ENCODE measurements around the gene CCDC157.
A peak's percentile ranks its signal among the peaks of the same experiment; 100 is the strongest.

CCDC157 gene

GRCh38 chr22:30356449-30357235, at the start of gene CCDC157, which contains the start of gene SF3A1:
Gene CCDC157 (plus strand): TSS chr22:30357007. CDS start chr22:30366001, 8,994 bp downstream.
Gene SF3A1 (minus strand): TSS chr22:30356894. CDS start chr22:30356792, 102 bp downstream.
- DNase-seq, result peak; percentile 91

GRCh38 chr22:30307041-30307574, 49.7 kb upstream of the CCDC157 start:
- DNase-seq, result no peak

- no peak for DNase-seq
These were observed 48.7 kb upstream of the CCDC157 start for GRCh38 chr22:30308093-30308492.

- DNase-seq, result no peak
These were observed 48.1 kb upstream of the CCDC157 start for GRCh38 chr22:30308518-30309230.

- no peak for DNase-seq
These were observed 46.7 kb upstream of the CCDC157 start for GRCh38 chr22:30309951-30310741.

GRCh38 chr22:30310881-30311771, 45.7 kb upstream of the CCDC157 start:
- no peak for DNase-seq

GRCh38 chr22:30312053-30312452, 44.8 kb upstream of the CCDC157 start:
- no peak for DNase-seq

GRCh38 chr22:30313527-30314363, 43.1 kb upstream of the CCDC157 start:
- no peak for DNase-seq

- peak; percentile 50 for DNase-seq
These were observed 41.9 kb upstream of the CCDC157 start for GRCh38 chr22:30314915-30315314.

GRCh38 chr22:30315962-30316576, 40.7 kb upstream of the CCDC157 start:
- no peak for DNase-seq

GRCh38 chr22:30317778-30318177, 39.0 kb upstream of the CCDC157 start:
- DNase-seq, result no peak

- no peak for DNase-seq
These were observed 37.9 kb upstream of the CCDC157 start for GRCh38 chr22:30318799-30319419.

GRCh38 chr22:30320021-30320556, 36.7 kb upstream of the CCDC157 start:
- DNase-seq, result no peak

GRCh38 chr22:30321461-30321860, 35.3 kb upstream of the CCDC157 start:
- DNase-seq, result no peak

GRCh38 chr22:30323246-30323645, 33.6 kb upstream of the CCDC157 start:
- DNase-seq, result no peak

- DNase-seq, result no peak
These were observed 32.6 kb upstream of the CCDC157 start for GRCh38 chr22:30324014-30324730.

GRCh38 chr22:30325065-30325720, 31.6 kb upstream of the CCDC157 start:
- no peak for DNase-seq

GRCh38 chr22:30325724-30326254, 31.0 kb upstream of the CCDC157 start:
- no peak for DNase-seq

Data from stimulated activated CD4-positive, alpha-beta T cell treated with anti-CD3 and anti-CD28 coated beads, Interleukin-1b, Interleukin-23, amount 100 ng/mL, for 48 hours (primary cell).